ENCODE measurements around the gene ASPSCR1. TPM values are rescaled to one million over a fixed set of nuclear protein-coding genes. Genes with fewer than 3 reads are reported as not detected.
A peak's percentile ranks its signal among the peaks of the same experiment; 100 is the strongest.

The ASPSCR1 gene
- total RNA-seq, 1 donor from 2014 or later = 27.5 TPM

GRCh38 chr17:82049106-82049505 is 71.7 kb downstream of the ASPSCR1 start:
- intact Hi-C loops (cut with micrococcal nuclease) = no loop called here
- TF ChIP-seq CTCF (IDR thresholded peaks at IDR 0.05; ENCODE audit: borderline replicate concordance) = no peak
- no peak for DNase-seq
- H3K36me3 ChIP-seq = peaks cover 42% of the 10 kb centered on the region
- no peaks in the 10 kb centered on the region for H3K9me3 ChIP-seq (replicated peaks)
- no peaks in the 10 kb centered on the region for H3K27me3 ChIP-seq (ENCODE audit: low read depth)
- H3K4me3 ChIP-seq = no peak overlapping the region
- H3K4me1 ChIP-seq = peaks cover 42% of the 10 kb centered on the region
- no peak overlapping the region for H3K27ac ChIP-seq (replicated peaks)

- Histone ChIP-seq H3K27ac (replicated peaks) (no peak overlapping the region), H3K9me3 (replicated peaks) (no peaks in the 10 kb centered on the region), H3K4me1 (peaks cover 44% of the 10 kb centered on the region), H3K4me3 (peak overlapping the region; percentile 91), H3K27me3 (ENCODE audit: low read depth) (no peaks in the 10 kb centered on the region), H3K36me3 (peaks cover 46% of the 10 kb centered on the region)
- TF ChIP-seq CTCF (IDR thresholded peaks at IDR 0.05; ENCODE audit: borderline replicate concordance) = no peak
- no peak for DNase-seq
- intact Hi-C loops (cut with micrococcal nuclease) = no loop called here
Observed at GRCh38 chr17:82049521-82049971, 72.1 kb downstream of the ASPSCR1 start.

GRCh38 chr17:82050152-82050760 is 72.8 kb downstream of the ASPSCR1 start:
- intact Hi-C loops (cut with micrococcal nuclease) = no loop called here
- Histone ChIP-seq H3K36me3 (peaks cover 53% of the 10 kb centered on the region), H3K27ac (replicated peaks) (no peak overlapping the region), H3K4me1 (peaks cover 44% of the 10 kb centered on the region), H3K27me3 (ENCODE audit: low read depth) (no peaks in the 10 kb centered on the region), H3K9me3 (replicated peaks) (no peaks in the 10 kb centered on the region), H3K4me3 (peak overlapping the region; percentile 91)
- DNase-seq = no peak
- TF ChIP-seq CTCF (IDR thresholded peaks at IDR 0.05; ENCODE audit: borderline replicate concordance) = no peak

GRCh38 chr17:82050761-82051641 is 73.6 kb downstream of the ASPSCR1 start:
- Histone ChIP-seq H3K4me3 (peak overlapping the region; percentile 91), H3K36me3 (peaks cover 61% of the 10 kb centered on the region), H3K4me1 (peaks cover 44% of the 10 kb centered on the region), H3K9me3 (replicated peaks) (no peaks in the 10 kb centered on the region), H3K27ac (replicated peaks) (peak overlapping the region; percentile 75), H3K27me3 (ENCODE audit: low read depth) (no peaks in the 10 kb centered on the region)
- no peak for DNase-seq
- TF ChIP-seq CTCF (IDR thresholded peaks at IDR 0.05; ENCODE audit: borderline replicate concordance) = no peak
- intact Hi-C loops (cut with micrococcal nuclease) = no loop called here

GRCh38 chr17:82051776-82052637 is 74.6 kb downstream of the ASPSCR1 start, which contains the start of the genes GPS1 and RFNG:
GPS1 (plus strand) TSS chr17:82051898; CDS start chr17:82051932, 34 bp downstream.
RFNG (minus strand) TSS chr17:82051811; CDS start chr17:82051766, 45 bp downstream.
- no peaks in the 10 kb centered on the region for H3K9me3 ChIP-seq (replicated peaks)
- H3K27me3 ChIP-seq (ENCODE audit: low read depth) = no peaks in the 10 kb centered on the region
- intact Hi-C loops (cut with micrococcal nuclease) = no loop called here
- peak; percentile 84 for DNase-seq
- peak within 1 kb of the TSS; percentile 75 for H3K27ac ChIP-seq (replicated peaks)
- peaks cover 44% of the 10 kb centered on the region for H3K4me1 ChIP-seq
- H3K36me3 ChIP-seq = peaks cover 70% of the 10 kb centered on the region
- no peak for TF ChIP-seq CTCF (IDR thresholded peaks at IDR 0.05; ENCODE audit: borderline replicate concordance)
- H3K4me3 ChIP-seq = peak within 1 kb of the TSS; percentile 91

All from left ventricle myocardium inferior (tissue), 1 donor.